Measurements from ENCODE around the gene LMF2.

LMF2 gene

GRCh38 chr22:50488886-50489285 lies 18.6 kb downstream of the LMF2 start:
- Histone ChIP-seq H3K4me1 (ENCODE audit: insufficient read depth, poor library complexity, severe bottlenecking) (peaks cover 3% of the 10 kb centered on the region), H3K9me3 (ENCODE audit: severe bottlenecking) (no peaks in the 10 kb centered on the region), H3K27ac (ENCODE audit: poor library complexity, severe bottlenecking) (no peak overlapping the region), H3K27me3 (ENCODE audit: insufficient read depth, poor library complexity, severe bottlenecking) (no peaks in the 10 kb centered on the region), H3K36me3 (ENCODE audit: low read depth) (no peaks in the 10 kb centered on the region), H3K4me3 (ENCODE audit: severe bottlenecking) (no peak overlapping the region)
- DNase-seq (ENCODE audit: low spot score) (no peak), ATAC-seq (ENCODE audit: low read depth) (no peak)
- no peak for TF ChIP-seq CTCF (IDR thresholded peaks at IDR 0.05; ENCODE audit: poor library complexity, severe bottlenecking)

- Histone ChIP-seq H3K36me3 (ENCODE audit: low read depth) (no peaks in the 10 kb centered on the region), H3K4me3 (ENCODE audit: severe bottlenecking) (no peak overlapping the region), H3K9me3 (ENCODE audit: severe bottlenecking) (no peaks in the 10 kb centered on the region), H3K27ac (ENCODE audit: poor library complexity, severe bottlenecking) (no peak overlapping the region), H3K4me1 (ENCODE audit: insufficient read depth, poor library complexity, severe bottlenecking) (peaks cover 3% of the 10 kb centered on the region), H3K27me3 (ENCODE audit: insufficient read depth, poor library complexity, severe bottlenecking) (no peaks in the 10 kb centered on the region)
- TF ChIP-seq CTCF (IDR thresholded peaks at IDR 0.05; ENCODE audit: poor library complexity, severe bottlenecking) = no peak
- no peak for DNase-seq (ENCODE audit: low spot score)
- ATAC-seq (ENCODE audit: low read depth) = no peak
Measured at GRCh38 chr22:50488006-50488677, 19.4 kb downstream of the LMF2 start.

- H3K9me3 ChIP-seq (ENCODE audit: severe bottlenecking) = no peaks in the 10 kb centered on the region
- TF ChIP-seq CTCF (IDR thresholded peaks at IDR 0.05; ENCODE audit: poor library complexity, severe bottlenecking) = no peak
- H3K4me3 ChIP-seq (ENCODE audit: severe bottlenecking) = no peak overlapping the region
- no peak overlapping the region for H3K27ac ChIP-seq (ENCODE audit: poor library complexity, severe bottlenecking)
- no peaks in the 10 kb centered on the region for H3K36me3 ChIP-seq (ENCODE audit: low read depth)
- H3K4me1 ChIP-seq (ENCODE audit: insufficient read depth, poor library complexity, severe bottlenecking) = peaks cover 3% of the 10 kb centered on the region
- ATAC-seq (ENCODE audit: low read depth) (no peak), DNase-seq (ENCODE audit: low spot score) (no peak)
- H3K27me3 ChIP-seq (ENCODE audit: insufficient read depth, poor library complexity, severe bottlenecking) = no peaks in the 10 kb centered on the region
Measured at GRCh38 chr22:50487290-50488005, 20.1 kb downstream of the LMF2 start.

- Histone ChIP-seq H3K27ac (ENCODE audit: poor library complexity, severe bottlenecking) (no peak within 1 kb of the TSS), H3K9me3 (ENCODE audit: severe bottlenecking) (no peaks in the 10 kb centered on the region), H3K27me3 (ENCODE audit: insufficient read depth, poor library complexity, severe bottlenecking) (no peaks in the 10 kb centered on the region), H3K4me1 (ENCODE audit: insufficient read depth, poor library complexity, severe bottlenecking) (peaks cover 3% of the 10 kb centered on the region), H3K36me3 (ENCODE audit: low read depth) (no peaks in the 10 kb centered on the region), H3K4me3 (ENCODE audit: severe bottlenecking) (no peak within 1 kb of the TSS)
- DNase-seq (ENCODE audit: low spot score) (no peak), ATAC-seq (ENCODE audit: low read depth) (peak; percentile 35; the same call in 2 of the 3 replicates)
- no peak for TF ChIP-seq CTCF (IDR thresholded peaks at IDR 0.05; ENCODE audit: poor library complexity, severe bottlenecking)
Measured at GRCh38 chr22:50486561-50487289, 20.8 kb downstream of the LMF2 start, which contains the start of gene MIOX. MIOX (plus strand) TSS chr22:50486859; CDS start chr22:50486898, 39 bp downstream.
